Bronchial epithelial cell (primary cell): Measurements from ENCODE around the gene TMEM51. TPM values are rescaled to one million over a fixed set of nuclear protein-coding genes. Genes with fewer than 3 reads are reported as not detected.
A peak's percentile ranks its signal among the peaks of the same experiment; 100 is the strongest.

ENCODE experiments used
- DNase-seq: peaks from one replicate; pipeline ENCODE4 v3.0.0-alpha.2; 2010; ENCODE audit warnings: low read depth
- FAIRE-seq: peaks from 2 replicates; lab custom pipeline; 2011; peaks lifted over from hg19 to GRCh38; lab: Jason Lieb, UNC
- H3K27me3 ChIP-seq: 2 replicates; pipeline ENCODE4 v1.5.1; 2011; ENCODE audit warnings: low read length; ENCODE audit not compliant: control insufficient read depth, insufficient read depth
- H3K36me3 ChIP-seq: 2 replicates; pipeline ENCODE4 v1.5.1; 2011; ENCODE audit warnings: low read length; ENCODE audit not compliant: control insufficient read depth, insufficient read depth
- H3K4me3 ChIP-seq: 2 replicates; pipeline ENCODE4 v1.5.1; 2011; ENCODE audit warnings: mild to moderate bottlenecking, low read depth, low read length, control low read depth
- total RNA-seq: library from RNA; depleted of rRNA; stranded (reverse); fragments of >200 nt; gene quantifications from 2 replicates; pipeline ENCODE4 v1.2.1, GENCODE V29; 2014
- TF ChIP-seq, protein P1 (sequence below): IDR thresholded peaks from 2 replicates; pipeline ENCODE4 v1.5.1; 2011; ENCODE audit warnings: mild to moderate bottlenecking, moderate library complexity, low read length, control low read depth, inconsistent platforms; ENCODE audit not compliant: insufficient read depth, severe bottlenecking

TMEM51 gene
- total RNA-seq, 1 donor from 2014 or later: 5.3 TPM

DNA sequence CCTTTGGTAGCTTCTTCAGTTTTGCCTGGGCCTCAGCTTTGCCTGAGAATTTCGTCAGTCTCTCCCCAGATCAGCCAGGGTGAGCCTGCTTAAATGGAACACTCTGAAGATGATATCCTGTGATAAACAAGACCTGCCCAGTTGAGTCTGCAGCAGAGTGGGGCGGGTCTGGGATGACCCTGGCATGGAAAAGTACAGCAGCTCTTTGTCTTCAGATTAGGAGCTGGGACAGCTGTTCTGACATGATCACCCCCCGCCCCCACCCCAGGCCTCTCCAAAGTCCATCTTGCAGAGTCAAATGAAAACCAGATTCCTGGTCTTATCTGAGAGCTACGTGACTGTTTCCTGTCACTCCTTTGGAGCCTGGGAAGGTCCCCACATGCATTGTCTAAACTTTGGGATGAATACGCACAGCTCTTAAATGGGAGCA is 2.2 kb upstream of the TMEM51 start:
- TF ChIP-seq, protein P1, sequence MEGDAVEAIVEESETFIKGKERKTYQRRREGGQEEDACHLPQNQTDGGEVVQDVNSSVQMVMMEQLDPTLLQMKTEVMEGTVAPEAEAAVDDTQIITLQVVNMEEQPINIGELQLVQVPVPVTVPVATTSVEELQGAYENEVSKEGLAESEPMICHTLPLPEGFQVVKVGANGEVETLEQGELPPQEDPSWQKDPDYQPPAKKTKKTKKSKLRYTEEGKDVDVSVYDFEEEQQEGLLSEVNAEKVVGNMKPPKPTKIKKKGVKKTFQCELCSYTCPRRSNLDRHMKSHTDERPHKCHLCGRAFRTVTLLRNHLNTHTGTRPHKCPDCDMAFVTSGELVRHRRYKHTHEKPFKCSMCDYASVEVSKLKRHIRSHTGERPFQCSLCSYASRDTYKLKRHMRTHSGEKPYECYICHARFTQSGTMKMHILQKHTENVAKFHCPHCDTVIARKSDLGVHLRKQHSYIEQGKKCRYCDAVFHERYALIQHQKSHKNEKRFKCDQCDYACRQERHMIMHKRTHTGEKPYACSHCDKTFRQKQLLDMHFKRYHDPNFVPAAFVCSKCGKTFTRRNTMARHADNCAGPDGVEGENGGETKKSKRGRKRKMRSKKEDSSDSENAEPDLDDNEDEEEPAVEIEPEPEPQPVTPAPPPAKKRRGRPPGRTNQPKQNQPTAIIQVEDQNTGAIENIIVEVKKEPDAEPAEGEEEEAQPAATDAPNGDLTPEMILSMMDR: no peak
- DNase-seq (no peak), FAIRE-seq (no peak)
- Histone ChIP-seq H3K4me3 (no peak overlapping the region), H3K36me3 (no peaks in the 10 kb centered on the region), H3K27me3 (no peaks in the 10 kb centered on the region)

DNA sequence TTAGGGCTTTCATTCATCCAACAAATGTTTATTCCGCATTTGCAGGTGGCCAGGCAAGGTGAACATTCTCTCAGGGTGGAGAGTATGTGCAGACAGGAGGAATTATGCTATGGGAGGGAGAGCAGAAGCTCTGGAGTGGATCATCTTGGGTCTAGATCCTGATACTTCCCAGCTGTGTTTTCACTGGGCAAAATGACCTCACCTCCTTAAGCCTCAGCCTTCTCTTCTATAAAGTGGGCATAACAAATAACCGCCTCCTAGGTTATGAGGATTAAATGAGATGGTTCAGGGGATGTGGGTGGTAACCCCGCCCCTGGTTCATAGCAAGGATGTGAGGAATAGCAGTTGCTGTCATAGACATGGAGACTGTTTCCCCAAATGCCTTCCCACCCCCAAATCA is 1.7 kb upstream of the TMEM51 start:
- no peak overlapping the region for H3K4me3 ChIP-seq
- FAIRE-seq (no peak), DNase-seq (no peak)
- TF ChIP-seq, protein P1: no peak
- H3K27me3 ChIP-seq: no peaks in the 10 kb centered on the region
- no peaks in the 10 kb centered on the region for H3K36me3 ChIP-seq

DNA sequence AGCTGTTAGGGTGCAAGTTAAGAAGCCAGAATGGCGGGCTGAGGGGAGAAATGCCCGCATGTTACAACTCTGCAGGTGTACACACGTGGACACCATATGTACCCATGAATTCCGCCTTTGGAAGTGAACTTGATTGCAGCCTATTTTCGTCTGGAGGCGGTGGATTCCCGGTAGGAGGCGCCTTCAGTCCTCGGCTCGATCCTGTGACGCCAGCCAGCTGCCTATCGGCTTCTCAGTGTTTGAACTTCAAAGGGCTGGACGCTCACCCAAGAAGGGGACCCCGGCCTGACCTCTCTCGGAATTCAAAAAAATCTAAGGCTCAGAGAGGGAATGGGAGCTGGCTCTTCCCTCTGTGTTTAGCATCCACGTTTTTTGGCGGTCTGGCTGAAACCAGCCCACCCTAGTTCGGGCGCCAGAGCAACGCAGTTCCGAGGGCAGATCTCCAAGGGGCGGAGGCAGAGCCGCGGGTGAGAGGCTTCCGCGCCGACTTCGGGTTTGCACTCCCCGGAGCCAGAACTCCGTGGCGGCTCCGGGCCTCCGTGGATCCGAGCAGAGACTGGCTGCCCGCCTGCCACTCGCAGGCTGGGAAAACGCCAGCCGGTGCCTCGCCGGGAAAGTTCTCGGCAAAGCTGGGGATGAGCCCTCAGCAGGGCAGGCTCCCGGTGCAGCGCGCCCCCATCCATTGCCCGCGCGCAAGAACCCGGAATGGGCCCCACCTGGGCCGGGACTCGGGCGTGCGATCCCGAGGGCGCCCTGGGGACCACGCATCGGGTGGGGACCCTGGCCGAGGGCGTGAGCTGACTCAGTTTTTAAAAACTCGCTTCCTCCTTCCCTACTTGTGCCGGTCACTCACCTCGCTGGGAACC is 996 bp upstream of the TMEM51 start:
- TF ChIP-seq, protein P1: peak; percentile 85
- FAIRE-seq (peak; percentile 60), DNase-seq (peak; percentile 85)
- Histone ChIP-seq H3K27me3 (no peaks in the 10 kb centered on the region), H3K4me3 (peak overlapping the region; percentile 63), H3K36me3 (no peaks in the 10 kb centered on the region)

DNA sequence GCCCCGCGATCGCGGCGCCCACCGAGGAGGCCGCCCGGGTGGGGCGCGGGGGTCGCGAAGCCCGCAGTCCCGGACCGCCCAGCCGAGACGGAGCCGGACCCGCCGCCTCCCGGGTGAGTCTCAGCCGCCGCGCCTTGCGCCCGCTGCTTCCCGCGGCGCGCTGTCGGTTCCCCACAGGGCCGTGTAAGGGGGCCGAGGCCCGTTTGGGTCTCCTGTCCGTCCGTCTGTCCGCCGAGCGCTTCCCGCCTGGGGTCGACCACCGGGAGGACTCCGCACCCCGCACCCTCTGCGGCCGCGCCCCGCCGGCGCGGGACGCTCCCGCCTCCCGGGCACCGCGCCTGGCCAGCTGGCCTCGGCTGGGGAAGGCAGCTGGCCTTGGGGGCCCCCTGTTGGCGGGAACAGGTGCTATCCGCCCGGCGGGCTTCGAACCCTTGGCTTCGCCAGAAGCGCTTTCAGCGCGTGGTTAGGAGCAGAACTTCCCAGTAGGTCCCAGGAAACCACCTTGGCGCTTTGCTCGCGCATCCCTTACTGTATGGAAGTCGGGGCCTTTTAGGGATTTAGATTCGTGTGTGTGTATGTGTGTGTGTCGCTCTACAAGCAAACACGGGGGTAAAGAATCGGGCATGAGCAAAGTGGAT is 414 bp downstream of the TMEM51 start:
- FAIRE-seq: no peak
- Histone ChIP-seq H3K36me3 (no peaks in the 10 kb centered on the region), H3K27me3 (no peaks in the 10 kb centered on the region), H3K4me3 (peak overlapping the region; percentile 63)
- TF ChIP-seq, protein P1: peak; percentile 83
- DNase-seq: peak; percentile 35

DNA sequence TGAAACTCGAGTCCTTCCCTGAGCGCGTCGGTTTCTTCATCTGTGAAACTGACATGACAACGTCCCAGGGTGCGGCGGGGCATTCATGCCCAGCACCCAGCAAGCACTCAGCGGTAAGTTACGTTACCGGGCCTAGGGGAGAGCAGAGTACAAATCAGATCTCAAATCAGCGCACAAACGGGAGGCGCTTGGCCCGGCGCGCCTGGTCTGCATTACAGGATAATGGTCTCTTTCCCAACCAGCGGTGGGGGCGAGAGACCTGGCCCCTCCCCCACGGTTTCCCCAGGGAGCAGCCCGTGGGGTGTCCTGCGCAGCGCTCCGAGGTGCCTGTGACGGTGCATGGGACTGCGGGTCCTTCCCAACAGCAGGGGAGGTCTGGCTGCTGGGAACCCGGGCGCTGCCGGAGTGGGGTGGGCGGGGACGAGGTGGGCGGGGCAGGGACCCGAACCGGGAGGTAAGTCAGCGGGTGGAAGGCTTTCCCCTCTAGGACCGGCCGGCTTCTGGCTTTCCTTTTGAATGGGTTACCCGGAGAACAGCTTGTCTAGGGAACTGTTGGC is 1.0 kb downstream of the TMEM51 start:
- H3K36me3 ChIP-seq: no peaks in the 10 kb centered on the region
- peak overlapping the region; percentile 63 for H3K4me3 ChIP-seq
- TF ChIP-seq, protein P1: no peak
- H3K27me3 ChIP-seq: no peaks in the 10 kb centered on the region
- FAIRE-seq (no peak), DNase-seq (peak; percentile 30)
